ENCODE measurements around the gene ARSB.

GRCh38 chr5:78773655-78774054 lies 211.5 kb downstream of the ARSB start:
- TF ChIP-seq CTCF (conservative IDR thresholded peaks at IDR 0.05) (no peak), EZH2 (IDR thresholded peaks at IDR 0.05; ENCODE audit: low read depth) (no peak)

All from PC-9 (cell line).